Measurements from ENCODE around the gene GCAT. TPM values are rescaled to one million over a fixed set of nuclear protein-coding genes. Genes with fewer than 3 reads are reported as not detected.

Gene GCAT
- total and polyA plus RNA-seq, 2 of the 13 experiments (the other 11 are each of a cell fraction or from before 2014, with no cell fraction given) = 28.0 to 50.3 TPM

DNA sequence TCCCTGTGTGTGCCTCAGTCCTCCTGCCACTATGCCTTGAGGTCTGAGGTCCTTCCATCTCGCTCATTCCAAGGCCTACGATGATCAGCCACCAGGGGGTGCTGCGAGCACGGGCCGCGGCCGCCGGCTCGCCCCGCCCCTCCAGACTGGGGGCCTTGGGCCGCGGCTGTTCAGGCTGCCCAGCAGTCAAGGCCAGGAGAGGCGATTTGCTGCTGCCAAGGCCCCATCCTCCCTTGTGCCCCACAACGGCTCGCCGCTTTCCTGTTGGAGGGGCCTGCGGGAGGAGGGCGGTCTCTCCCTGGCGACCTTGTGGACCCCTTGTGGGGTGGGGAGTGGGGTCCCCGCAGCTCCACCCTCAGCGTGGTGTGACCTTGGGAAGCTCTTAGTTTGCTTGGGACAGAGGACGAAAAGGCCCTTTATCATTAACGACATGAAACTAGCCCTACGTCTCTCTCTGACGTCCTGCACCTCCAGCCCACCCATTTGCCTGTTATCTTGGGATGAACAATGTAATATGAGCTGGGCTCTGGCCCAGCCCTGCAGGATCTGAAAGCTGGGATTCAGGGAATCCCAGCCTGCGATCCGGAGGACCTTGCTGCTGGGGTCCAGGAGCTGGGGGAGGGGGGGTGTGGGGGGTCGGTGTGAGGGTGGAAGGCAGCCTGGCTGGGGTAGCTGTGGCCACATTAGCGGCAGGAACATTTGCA, 10.1 kb downstream of the GCAT start (continued):
- TF ChIP-seq RFXAP (CRISPR knock-in tag; IDR thresholded peaks at IDR 0.05; ENCODE audit: borderline replicate concordance) (peak; percentile 81), XBP1 (CRISPR knock-in tag; IDR thresholded peaks at IDR 0.05) (no peak), MYC (CRISPR knock-in tag; IDR thresholded peaks at IDR 0.05; ENCODE audit: borderline replicate concordance) (peak; percentile 76; the same call in 1 of the 2 replicates), ZNF34 (CRISPR knock-in tag; IDR thresholded peaks at IDR 0.05; ENCODE audit: borderline replicate concordance) (no peak), RARA (CRISPR knock-in tag; IDR thresholded peaks at IDR 0.05) (peak; percentile 82; the same call in 1 of the 2 replicates), HDAC1 (CRISPR knock-in tag; IDR thresholded peaks at IDR 0.05) (peak; percentile 87), ZNF367 (CRISPR knock-in tag; IDR thresholded peaks at IDR 0.05; ENCODE audit: borderline replicate concordance) (no peak), ASH2L (IDR thresholded peaks at IDR 0.05; ENCODE audit: insufficient read length, low read depth, low read length) (no peak), ARID2 (CRISPR knock-in tag; IDR thresholded peaks at IDR 0.05; ENCODE audit: borderline replicate concordance) (no peak), ZNF331 (CRISPR knock-in tag; IDR thresholded peaks at IDR 0.05) (peak; percentile 77; the same call in 1 of the 2 replicates), ZNF121 (CRISPR knock-in tag; IDR thresholded peaks at IDR 0.05) (peak; percentile 37; the same call in 1 of the 2 replicates), TEAD3 (CRISPR knock-in tag; optimal IDR thresholded peaks at IDR 0.05; ENCODE audit: borderline replicate concordance) (peak; percentile 88), HNRNPLL (IDR thresholded peaks at IDR 0.05; ENCODE audit: low read depth, low read length, poor library complexity, severe bottlenecking) (peak; percentile 44), PHF8 (CRISPR knock-in tag; IDR thresholded peaks at IDR 0.05) (peak; percentile 77)
- TF ChIP-seq, protein P1, sequence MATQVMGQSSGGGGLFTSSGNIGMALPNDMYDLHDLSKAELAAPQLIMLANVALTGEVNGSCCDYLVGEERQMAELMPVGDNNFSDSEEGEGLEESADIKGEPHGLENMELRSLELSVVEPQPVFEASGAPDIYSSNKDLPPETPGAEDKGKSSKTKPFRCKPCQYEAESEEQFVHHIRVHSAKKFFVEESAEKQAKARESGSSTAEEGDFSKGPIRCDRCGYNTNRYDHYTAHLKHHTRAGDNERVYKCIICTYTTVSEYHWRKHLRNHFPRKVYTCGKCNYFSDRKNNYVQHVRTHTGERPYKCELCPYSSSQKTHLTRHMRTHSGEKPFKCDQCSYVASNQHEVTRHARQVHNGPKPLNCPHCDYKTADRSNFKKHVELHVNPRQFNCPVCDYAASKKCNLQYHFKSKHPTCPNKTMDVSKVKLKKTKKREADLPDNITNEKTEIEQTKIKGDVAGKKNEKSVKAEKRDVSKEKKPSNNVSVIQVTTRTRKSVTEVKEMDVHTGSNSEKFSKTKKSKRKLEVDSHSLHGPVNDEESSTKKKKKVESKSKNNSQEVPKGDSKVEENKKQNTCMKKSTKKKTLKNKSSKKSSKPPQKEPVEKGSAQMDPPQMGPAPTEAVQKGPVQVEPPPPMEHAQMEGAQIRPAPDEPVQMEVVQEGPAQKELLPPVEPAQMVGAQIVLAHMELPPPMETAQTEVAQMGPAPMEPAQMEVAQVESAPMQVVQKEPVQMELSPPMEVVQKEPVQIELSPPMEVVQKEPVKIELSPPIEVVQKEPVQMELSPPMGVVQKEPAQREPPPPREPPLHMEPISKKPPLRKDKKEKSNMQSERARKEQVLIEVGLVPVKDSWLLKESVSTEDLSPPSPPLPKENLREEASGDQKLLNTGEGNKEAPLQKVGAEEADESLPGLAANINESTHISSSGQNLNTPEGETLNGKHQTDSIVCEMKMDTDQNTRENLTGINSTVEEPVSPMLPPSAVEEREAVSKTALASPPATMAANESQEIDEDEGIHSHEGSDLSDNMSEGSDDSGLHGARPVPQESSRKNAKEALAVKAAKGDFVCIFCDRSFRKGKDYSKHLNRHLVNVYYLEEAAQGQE (IDR thresholded peaks at IDR 0.05; ENCODE audit: borderline replicate concordance in 1 of 2, low read depth in 1 of 2, low read length in 2 of 2) = peak in 1 of 2 experiments; percentile 20; a peak in 1 of 4 replicates
- TF ChIP-seq, protein P2, sequence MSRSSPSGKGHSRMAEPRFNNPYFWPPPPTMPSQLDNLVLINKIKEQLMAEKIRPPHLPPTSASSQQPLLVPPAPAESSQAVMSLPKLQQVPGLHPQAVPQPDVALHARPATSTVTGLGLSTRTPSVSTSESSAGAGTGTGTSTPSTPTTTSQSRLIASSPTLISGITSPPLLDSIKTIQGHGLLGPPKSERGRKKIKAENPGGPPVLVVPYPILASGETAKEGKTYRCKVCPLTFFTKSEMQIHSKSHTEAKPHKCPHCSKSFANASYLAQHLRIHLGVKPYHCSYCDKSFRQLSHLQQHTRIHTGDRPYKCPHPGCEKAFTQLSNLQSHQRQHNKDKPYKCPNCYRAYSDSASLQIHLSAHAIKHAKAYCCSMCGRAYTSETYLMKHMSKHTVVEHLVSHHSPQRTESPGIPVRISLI (CRISPR knock-in tag; IDR thresholded peaks at IDR 0.05; ENCODE audit: borderline replicate concordance) = peak; percentile 85; the same call in 1 of the 2 replicates
- TF ChIP-seq, protein P3, sequence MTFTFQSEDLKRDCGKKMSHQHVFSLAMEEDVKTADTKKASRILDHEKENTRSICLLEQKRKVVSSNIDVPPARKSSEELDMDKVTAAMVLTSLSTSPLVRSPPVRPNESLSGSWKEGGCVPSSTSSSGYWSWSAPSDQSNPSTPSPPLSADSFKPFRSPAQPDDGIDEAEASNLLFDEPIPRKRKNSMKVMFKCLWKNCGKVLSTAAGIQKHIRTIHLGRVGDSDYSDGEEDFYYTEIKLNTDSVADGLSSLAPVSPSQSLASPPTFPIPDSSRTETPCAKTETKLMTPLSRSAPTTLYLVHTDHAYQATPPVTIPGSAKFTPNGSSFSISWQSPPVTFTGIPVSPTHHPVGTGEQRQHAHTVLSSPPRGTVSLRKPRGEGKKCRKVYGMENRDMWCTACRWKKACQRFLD (CRISPR knock-in tag; IDR thresholded peaks at IDR 0.05; ENCODE audit: borderline replicate concordance) = no peak
- TF ChIP-seq, protein P4, sequence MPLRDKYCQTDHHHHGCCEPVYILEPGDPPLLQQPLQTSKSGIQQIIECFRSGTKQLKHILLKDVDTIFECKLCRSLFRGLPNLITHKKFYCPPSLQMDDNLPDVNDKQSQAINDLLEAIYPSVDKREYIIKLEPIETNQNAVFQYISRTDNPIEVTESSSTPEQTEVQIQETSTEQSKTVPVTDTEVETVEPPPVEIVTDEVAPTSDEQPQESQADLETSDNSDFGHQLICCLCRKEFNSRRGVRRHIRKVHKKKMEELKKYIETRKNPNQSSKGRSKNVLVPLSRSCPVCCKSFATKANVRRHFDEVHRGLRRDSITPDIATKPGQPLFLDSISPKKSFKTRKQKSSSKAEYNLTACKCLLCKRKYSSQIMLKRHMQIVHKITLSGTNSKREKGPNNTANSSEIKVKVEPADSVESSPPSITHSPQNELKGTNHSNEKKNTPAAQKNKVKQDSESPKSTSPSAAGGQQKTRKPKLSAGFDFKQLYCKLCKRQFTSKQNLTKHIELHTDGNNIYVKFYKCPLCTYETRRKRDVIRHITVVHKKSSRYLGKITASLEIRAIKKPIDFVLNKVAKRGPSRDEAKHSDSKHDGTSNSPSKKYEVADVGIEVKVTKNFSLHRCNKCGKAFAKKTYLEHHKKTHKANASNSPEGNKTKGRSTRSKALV (CRISPR knock-in tag; IDR thresholded peaks at IDR 0.05) = 0 out of 2 replicates have a peak, but pooled peaks have one; percentile 68
- TF ChIP-seq, protein P5, sequence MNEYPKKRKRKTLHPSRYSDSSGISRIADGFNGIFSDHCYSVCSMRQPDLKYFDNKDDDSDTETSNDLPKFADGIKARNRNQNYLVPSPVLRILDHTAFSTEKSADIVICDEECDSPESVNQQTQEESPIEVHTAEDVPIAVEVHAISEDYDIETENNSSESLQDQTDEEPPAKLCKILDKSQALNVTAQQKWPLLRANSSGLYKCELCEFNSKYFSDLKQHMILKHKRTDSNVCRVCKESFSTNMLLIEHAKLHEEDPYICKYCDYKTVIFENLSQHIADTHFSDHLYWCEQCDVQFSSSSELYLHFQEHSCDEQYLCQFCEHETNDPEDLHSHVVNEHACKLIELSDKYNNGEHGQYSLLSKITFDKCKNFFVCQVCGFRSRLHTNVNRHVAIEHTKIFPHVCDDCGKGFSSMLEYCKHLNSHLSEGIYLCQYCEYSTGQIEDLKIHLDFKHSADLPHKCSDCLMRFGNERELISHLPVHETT (CRISPR knock-in tag; conservative IDR thresholded peaks at IDR 0.05) = peak; percentile 70; the same call in 1 of the 2 replicates
